Retina (tissue), 1 donor: ENCODE measurements around the gene NRXN2.

ENCODE experiments used
- DNase-seq: peaks from one replicate; pipeline ENCODE4 v3.0.0-alpha.2; 2016

NRXN2 gene

DNA sequence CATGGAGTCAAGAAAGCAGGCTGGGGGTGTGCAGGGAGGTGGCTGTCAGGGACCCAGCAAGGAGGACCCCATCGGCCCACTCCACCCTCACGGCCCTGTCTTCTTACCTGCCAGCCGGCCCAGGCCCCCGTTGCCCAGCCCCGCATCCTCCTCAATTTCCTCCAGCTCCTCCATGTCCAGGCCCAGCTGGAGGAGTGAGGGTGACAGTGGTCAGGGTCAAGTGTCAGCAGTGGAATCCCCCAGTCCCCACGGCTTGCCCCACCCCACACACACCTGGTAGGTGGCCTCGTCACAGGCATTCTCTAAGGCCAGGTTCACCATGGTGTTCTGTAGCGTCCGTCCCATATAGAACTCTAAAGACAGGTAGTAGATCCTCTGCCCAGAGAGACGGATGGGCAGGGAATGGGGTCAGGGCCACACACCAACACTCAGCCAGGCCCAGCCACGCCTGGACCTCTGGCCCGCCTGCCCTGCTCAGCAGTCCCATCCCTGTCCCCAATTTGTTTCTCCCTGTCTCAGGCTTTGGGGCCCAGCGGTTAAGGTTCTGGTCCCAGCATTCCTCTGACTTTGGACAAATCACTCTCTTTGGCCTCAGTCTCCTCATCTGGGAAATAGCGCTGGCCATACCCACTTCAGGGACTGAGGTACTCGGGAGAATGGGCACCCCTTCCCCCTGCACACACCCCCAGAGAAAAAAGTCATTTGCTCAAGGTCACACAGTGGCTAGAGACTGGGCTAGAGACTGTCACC lies 35.5 kb upstream of the NRXN2 start:
- no peak for DNase-seq

DNA sequence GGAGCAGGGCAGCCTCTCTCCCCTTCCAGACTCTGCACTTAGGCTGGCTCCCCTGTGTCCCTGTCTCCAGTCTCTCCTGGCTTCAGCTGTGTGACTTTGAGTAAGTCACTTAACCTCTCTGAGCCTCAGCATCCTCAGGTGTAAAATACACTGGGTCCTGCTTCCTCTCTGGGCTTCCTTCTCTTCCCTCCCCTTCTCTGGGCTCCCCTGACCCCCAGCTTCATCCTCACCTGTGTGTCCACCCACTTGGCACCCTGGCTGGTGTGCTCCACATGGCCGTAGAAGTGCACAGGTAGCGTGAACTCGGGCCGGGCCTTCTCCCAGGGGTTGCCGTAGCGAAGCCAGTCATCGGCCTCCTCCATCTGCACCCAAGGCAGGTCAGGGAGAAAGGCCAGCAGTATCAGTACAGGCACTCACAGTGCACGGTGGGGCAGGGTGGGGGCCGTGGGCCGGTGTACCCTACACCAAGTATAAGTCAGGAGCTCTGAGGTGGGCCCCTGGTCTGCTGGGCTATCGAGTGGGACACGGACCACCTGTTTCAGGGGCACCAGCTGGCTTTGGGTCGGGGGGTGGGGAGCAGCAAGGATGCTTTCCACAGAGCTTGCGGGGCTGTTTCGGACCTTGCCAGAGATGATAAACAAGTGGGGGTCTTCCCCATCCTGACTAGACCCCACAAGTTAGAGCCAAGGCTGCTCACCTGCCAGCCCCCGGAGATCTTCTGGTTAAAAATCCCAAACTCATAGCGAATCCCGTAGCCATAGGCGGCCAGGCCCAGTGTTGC lies 34.7 kb upstream of the NRXN2 start:
- no peak for DNase-seq

DNA sequence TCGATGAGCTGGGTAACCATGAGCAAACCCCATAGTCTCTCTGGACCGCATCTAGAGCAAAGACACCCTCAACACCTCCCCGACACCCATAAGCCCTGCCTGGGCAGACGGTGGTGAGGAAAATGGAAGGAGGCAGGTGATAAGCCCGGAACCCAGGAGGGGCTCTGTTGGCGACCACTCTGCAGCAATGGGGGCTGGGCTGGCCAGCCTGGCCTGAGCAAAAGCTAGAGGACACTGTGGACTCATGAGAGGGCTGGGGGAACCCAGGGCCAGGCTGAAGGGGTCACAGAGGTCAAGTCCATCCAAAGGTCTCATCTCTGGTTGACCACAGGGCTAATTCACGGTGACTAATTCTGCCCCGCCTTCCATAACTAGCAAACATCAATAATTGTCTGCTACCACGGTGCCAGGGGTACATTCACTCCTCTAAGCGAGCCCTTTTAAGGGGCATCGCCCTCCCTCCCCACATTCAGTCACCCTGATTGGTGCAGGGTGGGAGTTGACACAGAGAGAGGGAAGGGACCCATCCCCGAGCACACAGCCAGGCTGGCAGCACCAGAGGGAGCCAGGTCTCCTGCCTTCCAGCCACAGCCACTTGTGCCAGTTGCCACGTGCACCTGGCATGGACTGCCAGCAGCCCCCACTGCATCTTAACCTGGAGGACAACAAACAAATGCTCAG lies 32.8 kb upstream of the NRXN2 start:
- no peak for DNase-seq

GRCh38 chr11:64754919-64755662 lies 32.1 kb upstream of the NRXN2 start:
- DNase-seq, result no peak

DNA sequence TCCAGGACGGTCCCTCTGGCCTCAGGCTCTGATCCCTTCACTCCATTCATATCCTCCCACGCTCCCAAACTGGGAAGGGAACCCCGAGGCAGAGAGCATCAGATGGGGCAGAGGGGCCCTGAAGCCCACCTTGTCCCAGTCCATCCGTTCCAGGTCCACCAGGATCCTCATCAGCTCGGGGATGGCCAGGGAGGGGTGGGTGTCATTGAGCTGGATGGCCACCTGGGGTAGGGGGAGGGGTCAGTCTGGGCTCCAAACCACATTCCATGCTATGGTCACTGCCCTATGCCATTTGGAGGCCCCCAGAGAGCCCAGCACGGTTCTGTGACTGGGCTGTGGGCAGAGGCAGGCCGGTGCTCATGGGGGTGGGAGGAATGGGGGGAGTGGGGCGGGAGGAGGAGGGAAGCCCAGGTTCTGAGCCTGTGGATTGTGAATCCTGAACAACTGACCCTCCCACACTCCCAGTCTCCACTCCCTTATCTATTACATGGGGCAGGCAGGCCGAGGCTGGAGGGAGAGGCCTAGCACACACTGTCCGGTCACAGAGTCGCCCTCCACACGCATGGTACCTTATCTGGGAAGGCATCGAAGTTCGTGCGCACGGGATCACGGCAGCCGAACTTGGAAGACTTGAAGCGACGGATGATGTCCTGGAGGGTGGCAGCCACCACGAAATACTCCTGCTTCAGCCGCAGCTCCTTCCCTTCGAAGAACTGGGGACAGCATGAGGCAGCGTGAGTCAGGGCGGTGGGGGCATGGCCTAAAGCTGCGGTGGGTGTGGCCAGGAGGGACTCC lies 31.3 kb upstream of the NRXN2 start:
- DNase-seq, result no peak

GRCh38 chr11:64753380-64754123 lies 30.6 kb upstream of the NRXN2 start:
- no peak for DNase-seq

- DNase-seq, result no peak
Measured at GRCh38 chr11:64753019-64753379, 30.0 kb upstream of the NRXN2 start.

DNA sequence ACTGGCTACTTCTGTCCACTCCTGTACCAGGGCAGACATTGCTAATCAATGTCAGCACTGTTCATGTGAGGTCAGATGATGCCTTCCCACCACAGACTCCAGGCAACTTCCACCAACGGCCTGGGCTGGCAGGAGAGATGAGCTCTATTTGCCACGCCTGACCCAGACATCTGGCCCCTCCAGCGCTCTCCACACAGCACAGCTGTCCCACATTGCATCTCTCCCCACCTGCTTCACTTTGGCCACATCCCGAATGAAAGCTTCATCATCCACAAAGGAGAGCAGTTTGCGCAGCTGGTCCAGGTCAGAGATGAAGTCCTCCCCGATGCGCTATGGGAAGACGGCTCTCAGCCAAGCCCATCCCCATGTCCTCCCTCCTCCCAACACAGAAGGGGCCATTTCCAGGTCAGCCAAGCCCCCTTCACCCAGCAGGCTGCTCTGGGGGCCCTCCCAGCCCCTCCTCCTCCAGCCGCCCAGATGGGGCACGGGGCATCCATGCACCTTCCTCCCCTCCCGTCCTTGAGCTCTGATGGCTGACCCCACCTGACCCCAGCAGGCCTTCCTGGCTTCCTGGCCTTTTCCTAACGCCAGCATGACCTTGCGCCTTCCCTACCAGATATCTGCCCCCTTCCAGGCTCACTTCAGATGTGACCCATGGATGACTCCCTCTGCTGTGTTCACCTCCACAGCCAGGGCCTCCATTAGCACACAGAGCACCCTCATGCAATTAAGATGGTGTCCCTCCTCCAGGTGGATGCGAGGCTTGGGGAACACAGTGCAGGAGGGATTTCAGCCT lies 29.4 kb upstream of the NRXN2 start:
- DNase-seq, result no peak

DNA sequence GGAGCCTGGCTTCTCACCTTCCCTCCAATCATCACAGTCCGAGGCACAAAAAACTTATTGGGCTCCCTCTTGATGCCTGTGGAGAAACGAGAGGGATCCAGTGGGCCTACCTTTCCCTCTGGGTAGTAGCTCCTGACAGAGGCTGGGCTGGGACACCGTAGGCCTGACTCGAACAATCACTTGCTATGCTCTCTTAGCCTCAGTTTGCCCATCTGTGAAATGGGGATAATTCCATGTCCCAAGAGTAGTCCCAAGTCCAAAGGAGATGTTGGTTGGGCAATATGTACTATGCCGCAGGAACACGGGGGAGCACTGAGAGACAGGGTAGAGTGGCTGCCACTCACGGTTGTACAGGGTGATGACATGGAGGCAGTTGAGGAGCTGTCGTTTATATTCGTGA lies 28.6 kb upstream of the NRXN2 start:
- DNase-seq, result no peak

GRCh38 chr11:64751136-64751535 lies 28.1 kb upstream of the NRXN2 start:
- DNase-seq, result no peak

DNA sequence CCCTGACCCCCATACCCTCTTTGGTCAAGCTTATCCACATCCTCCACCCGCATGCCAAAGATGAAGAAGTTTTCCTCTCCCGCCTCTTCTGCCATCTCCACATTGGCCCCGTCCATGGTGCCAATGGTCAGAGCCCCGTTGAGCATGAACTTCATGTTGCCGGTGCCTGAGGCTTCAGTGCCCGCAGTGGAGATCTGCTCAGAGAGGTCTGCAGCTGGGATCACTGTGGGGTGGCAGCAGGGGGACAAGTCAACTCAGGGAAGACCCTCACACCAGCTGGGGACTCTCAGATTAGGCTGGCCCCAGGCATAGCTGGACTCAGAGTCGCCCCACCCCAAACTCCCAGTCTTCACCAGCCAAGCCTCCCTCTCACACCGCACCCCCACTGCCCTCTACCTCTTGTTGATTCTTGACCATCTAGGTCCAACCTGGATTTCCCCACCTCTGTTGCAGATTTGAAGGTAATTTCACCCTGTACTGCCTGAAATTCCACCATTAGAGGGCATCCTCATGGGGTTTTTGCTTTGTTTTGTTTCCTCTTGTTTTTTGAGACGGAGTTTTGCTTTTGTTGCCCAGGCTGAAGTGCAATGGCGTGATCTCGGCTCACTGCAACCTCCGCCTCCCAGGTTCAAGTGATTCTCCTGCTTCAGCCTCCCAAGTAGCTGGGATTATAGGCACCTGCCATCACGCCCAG lies 27.5 kb upstream of the NRXN2 start:
- DNase-seq, result no peak

DNA sequence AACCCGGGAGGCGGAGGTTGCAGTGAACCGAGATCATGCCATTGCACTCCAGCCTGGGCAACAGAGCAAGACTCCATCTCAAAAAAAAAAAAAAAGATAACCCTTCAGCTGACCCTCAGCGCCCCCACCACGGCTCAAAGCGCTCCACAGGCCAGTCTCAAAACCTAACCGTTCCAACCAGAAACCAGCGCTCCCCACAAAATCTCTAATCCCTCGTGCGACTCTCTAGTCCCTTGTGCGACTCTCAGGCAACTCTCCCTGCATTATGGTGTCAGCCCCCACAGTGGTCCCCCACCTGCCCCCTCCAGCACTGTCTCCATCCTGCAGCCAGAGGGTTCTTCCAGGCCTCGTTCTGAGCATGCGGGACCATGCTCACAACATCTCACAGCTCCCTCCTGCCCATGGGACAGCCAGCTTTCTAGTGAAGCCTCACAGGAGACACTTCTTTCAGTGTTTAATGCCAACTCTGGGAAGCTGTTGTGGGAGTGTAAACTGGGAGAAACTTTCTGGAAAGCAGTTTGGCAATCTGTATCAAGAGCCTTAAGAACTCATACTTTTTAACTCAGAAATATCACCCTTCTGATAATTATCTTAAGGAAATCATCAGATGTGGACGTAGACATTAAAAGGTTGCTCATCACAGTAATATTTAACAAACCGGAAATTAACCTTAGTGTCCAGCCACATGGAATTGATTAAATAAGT lies 25.1 kb upstream of the NRXN2 start:
- no peak for DNase-seq

DNA sequence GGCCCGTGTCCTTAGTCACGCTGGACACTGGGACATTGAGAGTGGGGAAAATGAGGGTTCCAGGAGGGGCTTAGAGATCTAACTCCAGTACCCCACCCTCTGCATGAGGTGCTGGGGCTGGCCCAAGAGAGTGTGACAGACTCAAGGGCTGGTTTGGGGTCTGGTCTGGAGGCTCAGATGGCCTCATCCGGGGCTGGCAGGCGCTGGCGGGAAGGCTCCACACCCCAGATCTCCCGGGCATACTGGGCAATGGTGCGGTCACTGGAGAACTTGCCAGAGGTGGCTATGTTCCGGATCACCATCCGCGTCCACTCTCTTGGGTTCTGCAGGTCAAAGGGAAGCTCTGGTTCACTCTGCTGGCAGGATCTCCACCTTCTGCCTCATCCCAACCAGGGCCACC lies 23.5 kb upstream of the NRXN2 start:
- peak; percentile 21 for DNase-seq

DNA sequence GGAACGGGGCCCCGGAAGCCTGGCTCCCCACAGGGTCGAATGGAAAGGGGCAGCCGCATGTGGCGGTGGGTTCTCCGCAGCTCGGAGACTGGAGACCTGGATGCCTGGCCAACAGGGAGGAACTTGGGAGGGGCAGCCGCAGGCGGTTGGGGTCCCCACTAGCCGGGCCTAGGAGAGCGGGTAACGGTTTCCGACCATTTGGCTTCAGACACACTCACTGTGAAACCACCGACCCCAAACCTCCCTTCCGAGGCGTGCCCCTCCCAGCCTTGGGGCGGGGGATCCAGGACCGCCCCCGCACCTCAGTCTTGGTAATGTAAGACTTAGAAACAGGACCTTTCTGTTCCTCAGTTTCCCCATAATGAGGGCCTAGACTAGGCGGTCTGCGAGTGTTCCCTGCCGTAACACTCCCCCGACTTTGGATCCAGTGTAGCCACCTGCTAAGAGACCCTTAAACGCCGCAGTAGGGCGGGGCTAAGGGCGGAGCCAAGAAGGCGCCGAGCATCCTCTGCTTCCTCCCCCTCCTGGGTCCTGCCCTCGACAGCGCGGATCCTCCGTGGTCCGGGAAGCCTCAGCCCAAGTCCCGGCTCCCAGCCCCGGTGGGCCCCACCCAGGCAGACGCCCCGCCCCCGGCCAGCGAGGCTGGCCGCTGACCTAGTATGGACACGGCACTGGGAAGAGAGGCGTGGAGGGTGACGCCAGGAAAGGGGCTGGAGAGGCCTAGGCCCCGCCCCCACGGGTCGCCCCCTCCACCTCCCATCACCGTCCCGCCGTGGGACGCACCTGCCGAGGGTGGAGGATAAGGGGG lies 22.7 kb upstream of the NRXN2 start:
- peak; percentile 77 for DNase-seq

GRCh38 chr11:64745189-64745520 lies 22.2 kb upstream of the NRXN2 start:
- no peak for DNase-seq

GRCh38 chr11:64744544-64745188 lies 21.7 kb upstream of the NRXN2 start:
- DNase-seq, result no peak

DNA sequence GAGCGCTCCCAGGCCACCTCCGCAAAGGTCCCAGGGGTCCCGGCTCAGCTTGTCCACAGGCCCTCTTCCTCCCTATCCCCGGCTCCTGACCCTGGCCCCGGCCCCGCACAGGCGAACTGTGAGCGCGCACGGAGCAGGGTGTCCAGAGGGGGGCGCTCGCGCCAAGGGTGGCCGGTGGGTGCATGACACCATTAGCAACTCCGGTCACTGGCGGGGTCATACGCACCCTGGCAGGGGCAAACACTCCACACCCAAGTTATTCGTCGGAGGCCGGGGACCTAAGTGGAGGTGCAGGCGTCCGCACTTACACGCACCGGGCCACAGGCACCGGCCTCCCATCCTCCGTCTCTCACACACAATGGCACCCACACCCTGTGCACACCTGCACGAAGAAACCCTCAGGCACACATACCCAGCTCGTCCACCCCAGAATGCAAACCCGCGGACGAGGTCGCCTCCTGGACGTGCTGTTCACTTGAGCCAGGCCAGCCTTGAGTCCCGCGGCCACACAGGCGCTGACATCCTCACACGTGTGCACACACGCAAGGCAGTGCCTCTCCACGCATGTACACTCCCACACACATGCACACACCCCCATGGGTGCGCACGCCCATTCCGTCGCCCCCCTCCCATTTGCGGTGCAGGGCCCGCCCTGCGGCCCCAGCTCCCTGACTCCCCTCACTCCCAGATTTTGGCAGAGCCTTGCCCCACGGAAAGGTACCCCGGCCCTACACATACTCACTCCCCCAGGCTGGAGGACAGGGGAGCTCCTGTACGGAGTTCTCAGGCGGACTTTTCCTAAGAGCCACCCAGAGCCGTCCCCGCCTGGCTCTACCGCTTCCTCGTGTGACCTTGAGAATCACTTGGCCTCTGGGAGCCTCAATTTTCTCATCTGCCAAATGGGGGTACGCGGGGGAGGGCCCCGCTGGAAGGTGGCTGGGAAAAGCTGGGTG lies 20.9 kb upstream of the NRXN2 start, which contains the start of gene RASGRP2:
Gene RASGRP2, minus strand, starts transcription at position 552 of the 953 bp plus-strand sequence. CDS start 1,276 bp downstream, outside the sequence.
- DNase-seq, result peak; percentile 65
